Muscle layer of duodenum (tissue), 2 donors: ENCODE results near the gene OLFML2B.
A peak's percentile ranks its signal among the peaks of the same experiment; 100 is the strongest.

Experiments
- H3K27ac ChIP-seq: one replicate; pipeline ENCODE4 v1.7.0; 2013; ENCODE audit warnings: mild to moderate bottlenecking, low read length
- H3K27me3 ChIP-seq: one replicate; pipeline ENCODE4 v1.7.0; 2013; ENCODE audit warnings: low read depth, mild to moderate bottlenecking, control low read depth, low read length
- H3K36me3 ChIP-seq, 2 donors: one replicate each; pipeline ENCODE4 v1.7.0; 2013; ENCODE audit warnings: low read length in 2 of 2, control low read depth in 1 of 2, mild to moderate bottlenecking in 1 of 2; ENCODE audit not compliant: insufficient read depth in 2 of 2, control insufficient read depth in 1 of 2
- H3K4me1 ChIP-seq, 2 donors: one replicate each; pipeline ENCODE4 v1.7.0; 2013; ENCODE audit warnings: low read length in 2 of 2, mild to moderate bottlenecking in 2 of 2, control low read depth in 1 of 2, moderate library complexity in 1 of 2; ENCODE audit not compliant: insufficient read depth in 2 of 2, control insufficient read depth in 1 of 2
- H3K4me3 ChIP-seq, 2 donors: one replicate each; pipeline ENCODE4 v1.7.0; 2013; ENCODE audit warnings: low read length in 2 of 2, low read depth in 1 of 2, mild to moderate bottlenecking in 1 of 2
- H3K9me3 ChIP-seq, 2 donors: one replicate each; pipeline ENCODE4 v1.7.0; 2013; ENCODE audit warnings: low read length in 2 of 2, control low read depth in 1 of 2, mild to moderate bottlenecking in 1 of 2; ENCODE audit not compliant: control insufficient read depth in 1 of 2
- donor health status: healthy.

OLFML2B gene

GRCh38 chr1:161978011-161978790, 45.5 kb downstream of the OLFML2B start:
- no peaks in the 10 kb centered on the region for H3K36me3 ChIP-seq
- H3K4me1 ChIP-seq: peaks cover 0 to 12% of the 10 kb centered on the region in 2 donors
- no peaks in the 10 kb centered on the region for H3K9me3 ChIP-seq
- H3K27me3 ChIP-seq: no peaks in the 10 kb centered on the region
- H3K27ac ChIP-seq: no peak overlapping the region
- H3K4me3 ChIP-seq: no peak overlapping the region

GRCh38 chr1:161973924-161974845, 49.5 kb downstream of the OLFML2B start:
- Histone ChIP-seq H3K4me3 (no peak overlapping the region), H3K36me3 (no peaks in the 10 kb centered on the region), H3K4me1 (peaks cover 0 to 14% of the 10 kb centered on the region in 2 donors), H3K9me3 (no peaks in the 10 kb centered on the region), H3K27me3 (no peaks in the 10 kb centered on the region), H3K27ac (no peak overlapping the region)

GRCh38 chr1:161972828-161973227, 50.8 kb downstream of the OLFML2B start:
- Histone ChIP-seq H3K4me3 (no peak overlapping the region), H3K9me3 (no peaks in the 10 kb centered on the region), H3K27ac (no peak overlapping the region), H3K36me3 (no peaks in the 10 kb centered on the region), H3K4me1 (peaks cover 0 to 14% of the 10 kb centered on the region in 2 donors), H3K27me3 (no peaks in the 10 kb centered on the region)

GRCh38 chr1:161970633-161971032, 53.0 kb downstream of the OLFML2B start:
- H3K4me1 ChIP-seq: peaks cover 0 to 14% of the 10 kb centered on the region in 2 donors
- no peak overlapping the region for H3K4me3 ChIP-seq
- no peaks in the 10 kb centered on the region for H3K27me3 ChIP-seq
- no peaks in the 10 kb centered on the region for H3K36me3 ChIP-seq
- H3K9me3 ChIP-seq: no peaks in the 10 kb centered on the region
- no peak overlapping the region for H3K27ac ChIP-seq

GRCh38 chr1:161970036-161970435, 53.6 kb downstream of the OLFML2B start:
- no peaks in the 10 kb centered on the region for H3K9me3 ChIP-seq
- peaks cover 0 to 14% of the 10 kb centered on the region in 2 donors for H3K4me1 ChIP-seq
- H3K27ac ChIP-seq: no peak overlapping the region

GRCh38 chr1:161966067-161966466, 57.6 kb downstream of the OLFML2B start:
- peaks cover 5 to 6% of the 10 kb centered on the region in 2 donors for H3K4me1 ChIP-seq
- no peak overlapping the region for H3K27ac ChIP-seq
- H3K27me3 ChIP-seq: no peaks in the 10 kb centered on the region
- H3K4me3 ChIP-seq: no peak overlapping the region
- H3K36me3 ChIP-seq: no peaks in the 10 kb centered on the region
- H3K9me3 ChIP-seq: no peaks in the 10 kb centered on the region

More at GRCh38 chr1:161970036-161970435, 53.6 kb downstream of the OLFML2B start:
- Histone ChIP-seq H3K27me3 (no peaks in the 10 kb centered on the region), H3K36me3 (no peaks in the 10 kb centered on the region), H3K4me3 (no peak overlapping the region)

GRCh38 chr1:161962091-161962887, 61.4 kb downstream of the OLFML2B start:
- peaks cover 5 to 6% of the 10 kb centered on the region in 2 donors for H3K4me1 ChIP-seq
- peak overlapping the region; percentile 71 for H3K27ac ChIP-seq
- no peaks in the 10 kb centered on the region for H3K9me3 ChIP-seq
- H3K4me3 ChIP-seq: peak overlapping the region; percentile 6 to 31
- peaks cover 8% of the 10 kb centered on the region in 2 donors for H3K36me3 ChIP-seq
- no peaks in the 10 kb centered on the region for H3K27me3 ChIP-seq

- no peak overlapping the region for H3K27ac ChIP-seq
- no peaks in the 10 kb centered on the region for H3K9me3 ChIP-seq
- H3K4me1 ChIP-seq: peaks cover 14 to 15% of the 10 kb centered on the region in 2 donors
- peaks cover 8% of the 10 kb centered on the region in 2 donors for H3K36me3 ChIP-seq
- no peak overlapping the region for H3K4me3 ChIP-seq
- H3K27me3 ChIP-seq: no peaks in the 10 kb centered on the region
Observed at GRCh38 chr1:161958425-161958824, 65.2 kb downstream of the OLFML2B start.

GRCh38 chr1:161956930-161957329, 66.7 kb downstream of the OLFML2B start:
- H3K36me3 ChIP-seq: peaks cover 8% of the 10 kb centered on the region in 2 donors
- H3K4me3 ChIP-seq: no peak overlapping the region
- H3K27ac ChIP-seq: no peak overlapping the region
- no peaks in the 10 kb centered on the region for H3K9me3 ChIP-seq
- H3K27me3 ChIP-seq: no peaks in the 10 kb centered on the region
- peaks cover 14 to 15% of the 10 kb centered on the region in 2 donors for H3K4me1 ChIP-seq

GRCh38 chr1:161956097-161956496, 67.6 kb downstream of the OLFML2B start:
- Histone ChIP-seq H3K9me3 (no peaks in the 10 kb centered on the region), H3K27ac (no peak overlapping the region), H3K36me3 (peaks cover 8% of the 10 kb centered on the region in 2 donors), H3K27me3 (no peaks in the 10 kb centered on the region), H3K4me1 (peaks cover 8 to 11% of the 10 kb centered on the region in 2 donors), H3K4me3 (no peak overlapping the region)
